GM12878 (cell line): ENCODE measurements around the gene LAD1. TPM values are rescaled to one million over a fixed set of nuclear protein-coding genes. Genes with fewer than 3 reads are reported as not detected.

ENCODE experiments used
- ATAC-seq: fragments of 200-7000 bp; cut with Tn5 transposase; 3 replicates; pipeline ENCODE4 v1.9.1; 2020; ENCODE audit warnings: mild to moderate bottlenecking, moderate library complexity
- BruUV-seq: library from RNA; stranded (reverse); fragments of 400-500 nt; replicated peaks from 2 replicates; lab custom pipeline; 2021; lab: Mats Ljungman, UMichigan
- CTCF ChIA-PET: fragments of 300-600 bp; sonication (Branson Sonifier 250); formaldehyde crosslinking; extraction: SDS; loops from one replicate; lab custom pipeline; 2021; ENCODE audit warnings: inconsistent platforms; lab: Yijun Ruan, JAX
- POLR2A ChIA-PET: fragments of 350-600 bp; formaldehyde crosslinking; extraction: SDS; loops from one replicate; lab custom pipeline; 2021; ENCODE audit warnings: inconsistent platforms; lab: Charles Lee
- RAD21 ChIA-PET: fragments of 300-600 bp; sonication (Branson Sonifier 250); formaldehyde crosslinking; loops from one replicate; lab custom pipeline; 2023; ENCODE audit warnings: antibody characterized with exemption; ENCODE audit not compliant: unreplicated experiment; lab: Charles Lee
- SMC1A ChIA-PET: fragments of 300-600 bp; sonication (Branson Sonifier 250); formaldehyde crosslinking; loops from one replicate; lab custom pipeline; 2023; ENCODE audit not compliant: unreplicated experiment, uncharacterized antibody; lab: Charles Lee
- DNase-seq: peaks from one replicate; pipeline ENCODE4 v3.0.0-alpha.2; 2011; ENCODE audit warnings: low read depth, low spot score
- FAIRE-seq: peaks from 3 replicates; lab custom pipeline; 2011; peaks lifted over from hg19 to GRCh38; lab: Jason Lieb, UNC
- H2AFZ ChIP-seq: 2 replicates; pipeline ENCODE4 v1.6.0; 2011; ENCODE audit warnings: low read depth, low read length, control low read depth; ENCODE audit not compliant: control insufficient read depth
- H3K27ac ChIP-seq: 2 replicates; pipeline ENCODE4 v1.5.1; 2011; ENCODE audit warnings: control low read depth; ENCODE audit not compliant: control insufficient read depth, insufficient read depth
- H3K27me3 ChIP-seq, 2 experiments: replicated peaks in 1 of 2; 2 replicates each; pipeline versions ENCODE4 v1.6.0 to v1.6.1; 2011; ENCODE audit warnings: low read length in 1 of 2; ENCODE audit not compliant: control insufficient read depth in 2 of 2, insufficient read depth in 2 of 2
- H3K36me3 ChIP-seq, 2 experiments: 2 replicates each; pipeline ENCODE4 v1.5.1; 2011; ENCODE audit warnings: low read length in 1 of 2; ENCODE audit not compliant: control insufficient read depth in 2 of 2, insufficient read depth in 2 of 2
- H3K4me1 ChIP-seq: 2 replicates; pipeline ENCODE4 v1.6.1; 2011; ENCODE audit warnings: mild to moderate bottlenecking, low read length, moderate library complexity, mixed read lengths; ENCODE audit not compliant: control insufficient read depth, insufficient read depth
- H3K4me2 ChIP-seq: 2 replicates; pipeline ENCODE4 v1.6.0; 2011; ENCODE audit warnings: control low read depth; ENCODE audit not compliant: control insufficient read depth, insufficient read depth
- H3K4me3 ChIP-seq: fragments of 200-600 bp; sonication (generic); 2 replicates; pipeline ENCODE4 v1.5.1; 2016
- H3K79me2 ChIP-seq: 2 replicates; pipeline ENCODE4 v1.6.0; 2011; ENCODE audit warnings: low read length; ENCODE audit not compliant: control insufficient read depth, insufficient read depth
- H3K9ac ChIP-seq: 2 replicates; pipeline ENCODE4 v1.8.0; 2011; ENCODE audit warnings: low read length, control low read depth, mixed read lengths; ENCODE audit not compliant: control insufficient read depth, insufficient read depth
- H3K9me3 ChIP-seq: replicated peaks from 3 replicates; pipeline ENCODE4 v1.5.1; 2011; ENCODE audit warnings: mild to moderate bottlenecking, low read length; ENCODE audit not compliant: control insufficient read depth, insufficient read depth
- H4K20me1 ChIP-seq: 2 replicates; pipeline ENCODE4 v1.6.0; 2011; ENCODE audit not compliant: control insufficient read depth, insufficient read depth
- MEF2B ChIP-seq: fragments of 450-650 bp; IDR thresholded peaks from 2 replicates; pipeline ENCODE4 v1.6.1; 2018; ENCODE audit warnings: mild to moderate bottlenecking, moderate library complexity; ENCODE audit not compliant: partially characterized antibody, poor library complexity, severe bottlenecking
- MYB ChIP-seq: fragments of 150-350 bp; IDR thresholded peaks from 2 replicates; pipeline ENCODE4 v1.6.1; 2014; ENCODE audit warnings: mild to moderate bottlenecking, low read depth, low read length, borderline replicate concordance
- PAX5 ChIP-seq: IDR thresholded peaks from 2 replicates; pipeline ENCODE4 v1.6.1; 2011; ENCODE audit warnings: low read depth, low read length, borderline replicate concordance
- POU2F2 ChIP-seq: IDR thresholded peaks from 3 replicates; pipeline ENCODE4 v1.6.1; 2011; ENCODE audit warnings: low read depth, mild to moderate bottlenecking, low read length, borderline replicate concordance
- RAD21 ChIP-seq: IDR thresholded peaks from 2 replicates; pipeline ENCODE4 v1.6.1; 2011; ENCODE audit warnings: mild to moderate bottlenecking, low read depth, low read length, moderate library complexity; ENCODE audit not compliant: insufficient read depth
- SRF ChIP-seq, 2 experiments: IDR thresholded peaks; 2 replicates each; pipeline ENCODE4 v1.6.1; 2011; ENCODE audit warnings: low read depth in 2 of 2, low read length in 2 of 2, mild to moderate bottlenecking in 1 of 2, moderate library complexity in 1 of 2
- ZBTB33 ChIP-seq: fragments of 450-650 bp; IDR thresholded peaks from 2 replicates; pipeline ENCODE4 v1.6.1; 2017; ENCODE audit warnings: mild to moderate bottlenecking
- ZBTB40 ChIP-seq: fragments of 450-650 bp; IDR thresholded peaks from 2 replicates; pipeline ENCODE4 v1.6.1; 2016; ENCODE audit warnings: mild to moderate bottlenecking, moderate library complexity, borderline replicate concordance
- ZNF24 ChIP-seq: fragments of 450-650 bp; IDR thresholded peaks from 2 replicates; pipeline ENCODE4 v1.6.1; 2017; ENCODE audit warnings: antibody characterized with exemption, mild to moderate bottlenecking
- WGBS: methylation state at CpG from one replicate; pipeline ENCODE4 v1.1.6; 2016; ENCODE audit warnings: low lambda C conversion rate; ENCODE audit not compliant: insufficient replicate concordance, insufficient coverage; ENCODE audit errors: missing lambda C conversion rate; 5-methylcytosine and 5-hydroxymethylcytosine counted together
- in situ Hi-C: fragments of 300-500 bp; cut with MboI; formaldehyde crosslinking; loops from 9 replicates; pipeline ENCODE4 v1.14.3; 2018; ENCODE audit warnings: mixed read lengths
- intact Hi-C: fragments of 100-400 bp; cut with micrococcal nuclease; formaldehyde crosslinking; loops from one replicate; pipeline ENCODE4 v1.14.2; 2022; ENCODE audit not compliant: unreplicated experiment
- polyA plus RNA-seq, 11 experiments: library from polyadenylated mRNA; depleted of rRNA in 4 of 11; unstranded in 6 of 11; stranded (reverse) in 5 of 11; fragments of >200 nt; fragmentation: Nextera tagmentation in 4 of 11; fragmentation: Illumina TruSeq in 1 of 11; extraction: Ambion mirVana in 4 of 11; extraction: Trizol in 1 of 11; gene quantifications; 1 replicate in 1 of 11; 2 replicates in 10 of 11; pipeline versions ENCODE4 v1.2.1 to v1.2.3, GENCODE V29; 2011 to 2016; ENCODE audit warnings: inconsistent platforms in 2 of 11, missing spikeins in 2 of 11, low read depth in 1 of 11
- total RNA-seq, 4 experiments: library from RNA; depleted of rRNA in 3 of 4; stranded (reverse); fragments of >200 nt in 3 of 4; fragmentation: Illumina TruSeq in 1 of 4; extraction: Trizol in 1 of 4; gene quantifications; 2 replicates each; pipeline versions ENCODE4 v1.2.1 to v1.2.3, GENCODE V29; 2013 to 2021

Gene LAD1
- total and polyA plus RNA-seq, 10 of the 15 experiments (the other 5 are each of a cell fraction or from before 2014, with no cell fraction given), result 0.05 to 0.48 (median 0.32) TPM; not detected in 3

DNA sequence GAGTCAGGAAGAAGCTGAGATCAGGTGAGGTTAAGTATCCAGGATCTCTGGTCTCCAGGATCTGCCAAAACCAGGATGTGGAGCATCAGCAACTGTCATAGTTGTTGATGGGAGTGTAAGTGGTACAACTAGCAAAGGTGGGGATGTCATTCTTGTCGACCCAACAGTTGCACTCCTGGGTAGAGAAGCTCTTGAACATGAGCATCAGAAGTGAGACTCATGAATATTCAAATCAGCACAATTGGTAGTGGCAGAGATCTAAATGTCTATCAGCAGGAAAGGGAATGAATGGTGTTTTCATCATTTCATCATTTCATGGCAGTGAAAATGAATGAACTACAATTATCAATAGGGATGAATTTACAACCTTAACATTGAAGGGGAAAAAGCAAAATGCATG, 4.2 kb upstream of the LAD1 start:
- Histone ChIP-seq H3K27ac (no peak overlapping the region), H3K4me1 (peaks cover 35% of the 10 kb centered on the region)
- POLR2A ChIA-PET, result interaction anchor here (0.5 to 11.9 kb wide), 2 partner anchors 15 to 538 kb away, joined by 4 to 228 read pairs; no protein-coding TSS in a partner anchor
- in situ Hi-C loops, result no loop called here
- TF ChIP-seq SRF (IDR thresholded peaks at IDR 0.05; ENCODE audit: low read depth in 2 of 2, low read length in 2 of 2), result no peak
- TF ChIP-seq RAD21, result no peak
- TF ChIP-seq MEF2B, result no peak
- TF ChIP-seq MYB, result no peak
- TF ChIP-seq POU2F2, result peak; percentile 86; the same call in 2 of the 3 replicates
- peak; percentile 35; the same call in 1 of the 2 replicates for TF ChIP-seq ZNF24
- no peak for TF ChIP-seq ZBTB33
- no peak for TF ChIP-seq PAX5
- no peak for TF ChIP-seq ZBTB40
- TF ChIP-seq, all 136 proteins: peak for 2
- WGBS, result 0% methylated on average over 1 of the region's 1 CpG
- RAD21 ChIA-PET, result interaction anchor here (3.9 to 12.1 kb wide), 2 partner anchors 15 to 78 kb away, joined by 32 to 340 read pairs; no protein-coding TSS in a partner anchor
- Histone ChIP-seq H3K4me3 (no peak overlapping the region), H4K20me1 (no peaks in the 10 kb centered on the region), H3K79me2 (no peaks in the 10 kb centered on the region), H3K36me3 (no peaks in the 10 kb centered on the region), H3K27me3 (no peaks in the 10 kb centered on the region), H2AFZ (no peak overlapping the region), H3K4me2 (no peak overlapping the region), H3K9me3 (no peaks in the 10 kb centered on the region), H3K9ac (no peak overlapping the region)
- DNase-seq (no peak), FAIRE-seq (no peak), ATAC-seq (no peak)
- CTCF ChIA-PET, result interaction anchor here (0.7 to 14.4 kb wide), 4 partner anchors 15 to 110 kb away, joined by 3 to 623 read pairs (median 30); no protein-coding TSS in a partner anchor
- intact Hi-C loops, result no loop called here
- SMC1A ChIA-PET, result interaction anchor here (12.3 kb wide), 1 partner anchor 14 kb away, joined by 374 read pairs; no protein-coding TSS in a partner anchor
- BruUV-seq, result TSS peak; percentile 84
